Liver (tissue), 3 donors: ENCODE measurements around the gene MAPK8.

ENCODE experiments used
- EGR1 ChIP-seq, 2 donors: IDR thresholded peaks; 2 replicates each; pipeline ENCODE4 v1.6.1; 2016 to 2018; ENCODE audit warnings: antibody characterized with exemption in 2 of 2, low read depth in 2 of 2
- FOXA1 ChIP-seq: IDR thresholded peaks from 2 replicates; pipeline ENCODE4 v1.6.1; 2016; ENCODE audit warnings: antibody characterized with exemption
- HNF4G ChIP-seq: IDR thresholded peaks from 2 replicates; pipeline ENCODE4 v1.6.1; 2016; ENCODE audit warnings: antibody characterized with exemption
- JUND ChIP-seq, 2 donors: IDR thresholded peaks; 2 replicates each; pipeline ENCODE4 v1.6.1; 2016; ENCODE audit warnings: antibody characterized with exemption in 2 of 2
- RAD21 ChIP-seq, 2 donors: IDR thresholded peaks; 2 replicates each; pipeline ENCODE4 v1.6.1; 2016; ENCODE audit warnings: antibody characterized with exemption in 2 of 2, mild to moderate bottlenecking in 2 of 2
- RXRA ChIP-seq, 2 donors: IDR thresholded peaks; 2 replicates each; pipeline ENCODE4 v1.6.1; 2017 to 2018; ENCODE audit warnings: antibody characterized with exemption in 2 of 2, mild to moderate bottlenecking in 1 of 2
- SP1 ChIP-seq: IDR thresholded peaks from 2 replicates; pipeline ENCODE4 v1.6.1; 2018; ENCODE audit warnings: antibody characterized with exemption, mild to moderate bottlenecking
- TAF1 ChIP-seq: conservative IDR thresholded peaks from 2 replicates; pipeline ENCODE4 v1.6.1; 2016; ENCODE audit warnings: antibody characterized with exemption, mild to moderate bottlenecking
- YY1 ChIP-seq: IDR thresholded peaks from 2 replicates; pipeline ENCODE4 v1.6.1; 2016; ENCODE audit warnings: antibody characterized with exemption, mild to moderate bottlenecking
- TF ChIP-seq, protein P1 (sequence below): fragments of 150-350 bp; IDR thresholded peaks from 2 replicates; pipeline ENCODE4 v1.5.1; 2017; ENCODE audit warnings: improper control_type of control experiment, low read depth, low read length; ENCODE audit not compliant: missing input control
- TF ChIP-seq, protein P2 (sequence below): IDR thresholded peaks from 2 replicates; pipeline ENCODE4 v1.6.1; 2016; ENCODE audit warnings: antibody characterized with exemption
- TF ChIP-seq, protein P3 (sequence below): IDR thresholded peaks from 2 replicates; pipeline ENCODE4 v1.6.1; 2016; ENCODE audit warnings: antibody characterized with exemption
- TF ChIP-seq, protein P4 (sequence below): IDR thresholded peaks from 2 replicates; pipeline ENCODE4 v1.6.1; 2016; ENCODE audit warnings: antibody characterized with exemption
- donor health status: healthy.
- donor health status: healthy.

DNA sequence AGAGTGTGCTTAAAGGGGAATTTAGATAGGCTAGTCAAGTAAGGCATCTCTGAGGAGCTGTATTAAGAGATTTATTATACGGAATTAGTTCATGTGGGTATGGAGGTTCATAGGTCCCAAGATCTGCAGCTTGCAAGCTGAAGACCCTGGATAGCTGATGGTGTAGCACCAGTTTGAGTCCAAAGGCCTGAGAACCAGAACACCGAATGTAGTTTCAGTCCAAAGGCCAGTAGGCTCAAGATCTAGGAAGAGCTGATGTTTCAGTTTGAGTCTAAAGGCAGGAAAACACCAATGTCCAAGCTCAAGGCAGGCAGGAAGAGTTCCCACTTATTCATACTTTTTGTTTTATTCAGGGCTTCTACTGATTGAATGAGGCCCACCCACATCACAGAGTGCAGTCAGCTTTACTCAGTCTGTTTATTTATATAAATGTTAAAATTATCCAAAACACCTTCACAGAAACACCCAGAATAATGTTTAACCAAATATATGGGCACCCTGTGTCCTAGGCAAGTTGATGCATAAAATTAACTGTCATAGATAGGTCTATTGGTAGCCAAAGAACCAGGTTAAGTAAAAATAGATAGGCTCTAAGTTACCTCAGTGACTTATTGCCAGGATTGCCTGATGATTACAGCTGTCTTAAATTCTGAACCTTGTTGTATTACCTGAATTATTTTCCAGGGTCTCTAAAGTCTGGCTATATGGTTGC lies 83.5 kb downstream of the MAPK8 start:
- TF ChIP-seq, protein P1, sequence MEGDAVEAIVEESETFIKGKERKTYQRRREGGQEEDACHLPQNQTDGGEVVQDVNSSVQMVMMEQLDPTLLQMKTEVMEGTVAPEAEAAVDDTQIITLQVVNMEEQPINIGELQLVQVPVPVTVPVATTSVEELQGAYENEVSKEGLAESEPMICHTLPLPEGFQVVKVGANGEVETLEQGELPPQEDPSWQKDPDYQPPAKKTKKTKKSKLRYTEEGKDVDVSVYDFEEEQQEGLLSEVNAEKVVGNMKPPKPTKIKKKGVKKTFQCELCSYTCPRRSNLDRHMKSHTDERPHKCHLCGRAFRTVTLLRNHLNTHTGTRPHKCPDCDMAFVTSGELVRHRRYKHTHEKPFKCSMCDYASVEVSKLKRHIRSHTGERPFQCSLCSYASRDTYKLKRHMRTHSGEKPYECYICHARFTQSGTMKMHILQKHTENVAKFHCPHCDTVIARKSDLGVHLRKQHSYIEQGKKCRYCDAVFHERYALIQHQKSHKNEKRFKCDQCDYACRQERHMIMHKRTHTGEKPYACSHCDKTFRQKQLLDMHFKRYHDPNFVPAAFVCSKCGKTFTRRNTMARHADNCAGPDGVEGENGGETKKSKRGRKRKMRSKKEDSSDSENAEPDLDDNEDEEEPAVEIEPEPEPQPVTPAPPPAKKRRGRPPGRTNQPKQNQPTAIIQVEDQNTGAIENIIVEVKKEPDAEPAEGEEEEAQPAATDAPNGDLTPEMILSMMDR, result no peak
- TF ChIP-seq, protein P2, sequence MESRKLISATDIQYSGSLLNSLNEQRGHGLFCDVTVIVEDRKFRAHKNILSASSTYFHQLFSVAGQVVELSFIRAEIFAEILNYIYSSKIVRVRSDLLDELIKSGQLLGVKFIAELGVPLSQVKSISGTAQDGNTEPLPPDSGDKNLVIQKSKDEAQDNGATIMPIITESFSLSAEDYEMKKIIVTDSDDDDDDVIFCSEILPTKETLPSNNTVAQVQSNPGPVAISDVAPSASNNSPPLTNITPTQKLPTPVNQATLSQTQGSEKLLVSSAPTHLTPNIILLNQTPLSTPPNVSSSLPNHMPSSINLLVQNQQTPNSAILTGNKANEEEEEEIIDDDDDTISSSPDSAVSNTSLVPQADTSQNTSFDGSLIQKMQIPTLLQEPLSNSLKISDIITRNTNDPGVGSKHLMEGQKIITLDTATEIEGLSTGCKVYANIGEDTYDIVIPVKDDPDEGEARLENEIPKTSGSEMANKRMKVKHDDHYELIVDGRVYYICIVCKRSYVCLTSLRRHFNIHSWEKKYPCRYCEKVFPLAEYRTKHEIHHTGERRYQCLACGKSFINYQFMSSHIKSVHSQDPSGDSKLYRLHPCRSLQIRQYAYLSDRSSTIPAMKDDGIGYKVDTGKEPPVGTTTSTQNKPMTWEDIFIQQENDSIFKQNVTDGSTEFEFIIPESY, result no peak
- TF ChIP-seq HNF4G (no peak), JUND (IDR thresholded peaks at IDR 0.05) (no peak), FOXA1 (no peak), RAD21 (IDR thresholded peaks at IDR 0.05) (no peak), EGR1 (IDR thresholded peaks at IDR 0.05; ENCODE audit: low read depth in 2 of 2) (no peak), YY1 (no peak), RXRA (IDR thresholded peaks at IDR 0.05) (no peak), SP1 (no peak), TAF1 (no peak)
- TF ChIP-seq, protein P3, sequence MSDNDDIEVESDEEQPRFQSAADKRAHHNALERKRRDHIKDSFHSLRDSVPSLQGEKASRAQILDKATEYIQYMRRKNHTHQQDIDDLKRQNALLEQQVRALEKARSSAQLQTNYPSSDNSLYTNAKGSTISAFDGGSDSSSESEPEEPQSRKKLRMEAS, result no peak
- TF ChIP-seq, protein P4, sequence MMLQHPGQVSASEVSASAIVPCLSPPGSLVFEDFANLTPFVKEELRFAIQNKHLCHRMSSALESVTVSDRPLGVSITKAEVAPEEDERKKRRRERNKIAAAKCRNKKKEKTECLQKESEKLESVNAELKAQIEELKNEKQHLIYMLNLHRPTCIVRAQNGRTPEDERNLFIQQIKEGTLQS, result no peak
